HG03175 (cell line): ENCODE results near the gene USP2.

Experiments used
- ATAC-seq: cut with Tn5 transposase; IDR thresholded peaks from one replicate; pipeline ENCODE4 v1.9.1; 2021; ENCODE audit warnings: mild to moderate bottlenecking, moderate library complexity; ENCODE audit not compliant: unreplicated experiment

Gene USP2

GRCh38 chr11:119345685-119346084 is 35.8 kb downstream of the USP2 start:
- ATAC-seq, result no peak

- ATAC-seq, result no peak
Observed at GRCh38 chr11:119344291-119345010, 37.0 kb downstream of the USP2 start.

GRCh38 chr11:119343726-119344125 is 37.8 kb downstream of the USP2 start:
- no peak for ATAC-seq

GRCh38 chr11:119342362-119343130 is 38.9 kb downstream of the USP2 start:
- ATAC-seq, result no peak

- ATAC-seq, result no peak
Observed at GRCh38 chr11:119342023-119342300, 39.5 kb downstream of the USP2 start.

GRCh38 chr11:119341222-119342022 is 40.1 kb downstream of the USP2 start:
- ATAC-seq, result no peak

- no peak for ATAC-seq
Observed at GRCh38 chr11:119340335-119341221, 40.9 kb downstream of the USP2 start, which contains the start of gene C1QTNF5. Gene C1QTNF5, minus strand, starts transcription at chr11:119340883. Its CDS starts 486 bp downstream, at chr11:119340397.

- ATAC-seq, result no peak
Observed at GRCh38 chr11:119339589-119340334, 41.7 kb downstream of the USP2 start.

GRCh38 chr11:119338965-119339588 is 42.4 kb downstream of the USP2 start:
- ATAC-seq, result no peak

GRCh38 chr11:119338318-119338890 is 43.1 kb downstream of the USP2 start:
- no peak for ATAC-seq

GRCh38 chr11:119337581-119338317 is 43.7 kb downstream of the USP2 start:
- no peak for ATAC-seq

GRCh38 chr11:119336744-119337469 is 44.6 kb downstream of the USP2 start:
- no peak for ATAC-seq

- ATAC-seq, result no peak
Observed at GRCh38 chr11:119335655-119336543, 45.6 kb downstream of the USP2 start.

- ATAC-seq, result no peak
Observed at GRCh38 chr11:119335091-119335654, 46.3 kb downstream of the USP2 start.

GRCh38 chr11:119334174-119334930 is 47.1 kb downstream of the USP2 start, which contains the start of gene RNF26:
Gene RNF26, plus strand, starts transcription at chr11:119334527. Its CDS starts 596 bp downstream, at chr11:119335123.
- ATAC-seq, result peak; percentile 91
